BJ (cell line): ENCODE results near the gene FMN1. TPM values are rescaled to one million over a fixed set of nuclear protein-coding genes. Genes with fewer than 3 reads are reported as not detected.

Source experiments
- CTCF ChIA-PET: fragments of 350-600 bp; formaldehyde crosslinking; extraction: SDS; loops from one replicate; lab custom pipeline; 2021; ENCODE audit warnings: antibody characterized with exemption, inconsistent platforms; lab: Yijun Ruan, JAX
- POLR2A ChIA-PET: fragments of 300-600 bp; sonication (Branson Sonifier 250); formaldehyde crosslinking; extraction: SDS; loops from one replicate; lab custom pipeline; 2021; ENCODE audit warnings: antibody characterized with exemption; lab: Charles Lee
- DNase-seq: peaks from one replicate; pipeline ENCODE4 v3.0.0-alpha.2; 2011; ENCODE audit warnings: low read depth
- H3K27me3 ChIP-seq: 2 replicates; pipeline ENCODE4 v1.6.0; 2011; ENCODE audit warnings: low read length; ENCODE audit not compliant: control insufficient read depth, insufficient read depth
- H3K36me3 ChIP-seq: 2 replicates; pipeline ENCODE4 v1.5.1; 2011; ENCODE audit warnings: low read length; ENCODE audit not compliant: control insufficient read depth, insufficient read depth
- H3K4me3 ChIP-seq: 2 replicates; pipeline ENCODE4 v1.5.1; 2011; ENCODE audit warnings: low read depth, mild to moderate bottlenecking, control low read depth, low read length
- polyA plus RNA-seq: library from polyadenylated mRNA; depleted of rRNA; stranded (reverse); fragments of >200 nt; gene quantifications from 2 replicates; pipeline ENCODE4 v1.2.3, GENCODE V29; 2011
- TF ChIP-seq, protein P1 (sequence below): IDR thresholded peaks from 2 replicates; pipeline ENCODE4 v1.5.1; 2011; ENCODE audit warnings: low read depth, mild to moderate bottlenecking, control low read depth, inconsistent platforms, low read length, moderate library complexity; ENCODE audit not compliant: insufficient read depth

The FMN1 gene
- polyA plus RNA-seq, 1 experiment = 2.6 TPM

DNA sequence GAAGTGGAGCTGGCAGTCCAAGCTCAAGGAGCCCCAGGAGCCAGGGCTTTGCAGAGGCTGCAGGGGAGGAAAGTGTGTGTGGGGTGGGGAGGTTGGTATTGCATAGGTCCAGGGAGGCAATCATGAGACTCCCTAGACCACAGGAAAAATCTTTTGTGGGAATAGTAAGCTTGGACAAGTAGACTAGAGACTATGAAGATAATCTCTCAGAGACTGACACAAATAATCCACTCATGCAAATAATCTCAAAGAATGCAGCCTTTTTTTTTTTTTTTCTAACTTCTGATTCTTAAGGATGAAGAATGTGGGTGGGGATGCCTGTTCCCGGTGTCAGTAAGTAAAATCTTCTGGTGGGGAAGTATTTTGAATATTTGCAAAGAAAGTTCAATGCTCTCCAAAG, 363.0 kb downstream of the FMN1 start:
- TF ChIP-seq, protein P1, sequence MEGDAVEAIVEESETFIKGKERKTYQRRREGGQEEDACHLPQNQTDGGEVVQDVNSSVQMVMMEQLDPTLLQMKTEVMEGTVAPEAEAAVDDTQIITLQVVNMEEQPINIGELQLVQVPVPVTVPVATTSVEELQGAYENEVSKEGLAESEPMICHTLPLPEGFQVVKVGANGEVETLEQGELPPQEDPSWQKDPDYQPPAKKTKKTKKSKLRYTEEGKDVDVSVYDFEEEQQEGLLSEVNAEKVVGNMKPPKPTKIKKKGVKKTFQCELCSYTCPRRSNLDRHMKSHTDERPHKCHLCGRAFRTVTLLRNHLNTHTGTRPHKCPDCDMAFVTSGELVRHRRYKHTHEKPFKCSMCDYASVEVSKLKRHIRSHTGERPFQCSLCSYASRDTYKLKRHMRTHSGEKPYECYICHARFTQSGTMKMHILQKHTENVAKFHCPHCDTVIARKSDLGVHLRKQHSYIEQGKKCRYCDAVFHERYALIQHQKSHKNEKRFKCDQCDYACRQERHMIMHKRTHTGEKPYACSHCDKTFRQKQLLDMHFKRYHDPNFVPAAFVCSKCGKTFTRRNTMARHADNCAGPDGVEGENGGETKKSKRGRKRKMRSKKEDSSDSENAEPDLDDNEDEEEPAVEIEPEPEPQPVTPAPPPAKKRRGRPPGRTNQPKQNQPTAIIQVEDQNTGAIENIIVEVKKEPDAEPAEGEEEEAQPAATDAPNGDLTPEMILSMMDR = no peak
- ChIA-PET POLR2A (no interaction called here), CTCF (interaction anchor here (0.7 to 5.5 kb wide), 4 partner anchors 13 to 182 kb away, joined by 3 to 34 read pairs (median 6); no protein-coding TSS in a partner anchor)
- Histone ChIP-seq H3K4me3 (no peak overlapping the region), H3K27me3 (no peaks in the 10 kb centered on the region), H3K36me3 (no peaks in the 10 kb centered on the region)
- DNase-seq = no peak

DNA sequence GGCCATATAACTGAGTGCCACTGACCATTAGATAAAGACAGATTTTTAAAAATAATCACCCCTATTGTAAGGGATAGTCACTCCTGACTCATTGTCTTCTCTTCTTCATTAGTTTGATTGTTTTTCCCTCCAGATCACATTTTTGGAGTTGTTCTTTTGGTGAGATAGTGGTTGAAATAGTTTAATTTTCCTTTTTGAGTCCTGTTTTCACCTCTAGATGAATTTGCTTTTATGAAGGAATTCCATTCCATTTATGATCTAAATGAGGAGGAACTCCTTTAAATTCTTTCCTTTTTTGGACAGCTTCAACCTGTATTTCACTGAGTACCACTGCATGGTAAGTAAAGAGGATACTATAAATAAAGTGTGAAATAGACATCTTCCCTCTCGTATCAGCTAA, 364.3 kb downstream of the FMN1 start:
- no peak for DNase-seq
- H3K27me3 ChIP-seq = no peaks in the 10 kb centered on the region
- H3K4me3 ChIP-seq = no peak overlapping the region
- TF ChIP-seq, protein P1 = no peak
- H3K36me3 ChIP-seq = no peaks in the 10 kb centered on the region
- POLR2A ChIA-PET = interaction anchor here (0.6 kb wide), 1 partner anchor 56 kb away, joined by 21 read pairs; no protein-coding TSS in a partner anchor
- CTCF ChIA-PET = interaction anchor here (5.5 kb wide), 1 partner anchor 14 kb away, joined by 34 read pairs; no protein-coding TSS in a partner anchor

DNA sequence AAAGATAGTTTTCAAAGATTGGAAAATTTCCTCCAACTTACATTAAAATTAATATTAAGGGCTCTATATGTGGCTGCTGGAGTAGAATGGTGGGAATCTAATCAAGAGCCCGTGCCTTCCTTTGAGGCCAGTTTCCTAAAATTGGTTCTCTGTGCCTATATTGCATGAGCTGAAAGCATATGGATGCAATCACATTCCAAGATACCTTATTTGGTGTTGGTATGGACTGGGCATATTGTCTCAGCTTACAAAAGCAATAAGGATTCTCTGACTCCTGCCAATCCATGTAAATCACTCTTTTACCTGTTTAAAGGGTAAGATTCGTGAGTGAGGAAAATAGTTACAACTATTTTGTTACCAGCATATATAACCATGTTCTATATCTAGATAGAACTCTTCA, 365.1 kb downstream of the FMN1 start:
- ChIA-PET POLR2A (no interaction called here), CTCF (interaction anchor here (1.5 to 1.7 kb wide), 3 partner anchors 15 to 179 kb away, joined by 4 to 6 read pairs (median 4); no protein-coding TSS in a partner anchor)
- Histone ChIP-seq H3K4me3 (no peak overlapping the region), H3K36me3 (no peaks in the 10 kb centered on the region), H3K27me3 (no peaks in the 10 kb centered on the region)
- TF ChIP-seq, protein P1 = no peak
- no peak for DNase-seq

DNA sequence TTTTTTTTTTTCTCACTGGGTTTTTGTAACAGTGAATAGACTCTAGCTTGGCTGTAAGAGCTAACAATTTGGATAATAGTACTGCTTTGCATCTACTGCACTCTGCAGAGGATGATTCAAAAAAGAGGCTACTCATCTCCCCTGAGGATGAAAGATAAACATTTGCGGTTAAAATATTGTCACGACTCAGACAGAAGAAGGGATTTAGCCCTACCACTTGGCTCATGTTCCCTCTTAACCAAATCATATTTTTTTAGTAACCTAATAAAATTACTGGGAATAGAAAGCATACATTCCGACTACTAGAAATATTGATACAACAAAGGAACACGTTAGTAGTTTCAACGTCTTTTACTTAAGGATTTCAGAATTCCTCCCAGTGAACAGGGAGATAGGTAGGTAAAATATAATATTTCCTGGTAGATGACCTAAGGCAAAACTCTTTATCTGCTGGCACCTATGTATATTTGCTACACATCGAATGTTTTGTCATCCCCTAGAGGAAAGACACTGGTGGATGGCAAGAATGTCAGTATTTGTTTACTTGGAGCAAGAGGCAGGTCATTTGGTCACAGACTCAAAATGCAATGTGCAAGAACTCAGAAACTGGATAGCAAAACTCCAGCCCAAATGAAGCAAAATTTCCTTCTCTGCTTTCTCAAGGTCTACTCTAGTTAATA, 365.9 kb downstream of the FMN1 start:
- CTCF ChIA-PET = interaction anchor here (1.3 to 1.7 kb wide), 4 partner anchors 10 to 178 kb away, joined by 3 to 6 read pairs (median 4); no protein-coding TSS in a partner anchor
- peak; percentile 80 for DNase-seq
- Histone ChIP-seq H3K27me3 (no peaks in the 10 kb centered on the region), H3K4me3 (no peak overlapping the region), H3K36me3 (no peaks in the 10 kb centered on the region)
- TF ChIP-seq, protein P1 = no peak
- POLR2A ChIA-PET = interaction anchor here (0.6 to 1.3 kb wide), 3 partner anchors 27 to 198 kb away, joined by 3 to 11 read pairs (median 5); no protein-coding TSS in a partner anchor

DNA sequence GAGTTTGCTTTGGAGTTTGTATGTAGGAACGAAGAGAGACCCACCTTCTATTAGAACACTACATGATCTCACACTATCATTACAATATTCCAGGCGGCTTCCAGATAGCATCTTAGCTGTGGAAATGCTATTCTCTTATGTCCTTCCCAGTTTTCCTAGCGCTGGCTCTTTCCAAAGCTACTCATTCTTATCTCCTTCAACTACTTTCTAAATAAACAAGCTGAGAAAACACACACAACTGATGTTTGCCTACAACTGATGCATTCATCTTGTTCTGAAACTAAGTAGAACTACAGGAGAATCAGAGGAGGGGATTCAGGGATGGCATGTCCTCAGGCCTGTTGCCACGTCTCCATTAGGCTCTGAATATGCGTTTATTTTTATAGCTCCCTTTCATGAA, 367.8 kb downstream of the FMN1 start:
- DNase-seq = no peak
- CTCF ChIA-PET = interaction anchor here (0.9 to 1.2 kb wide), 2 partner anchors 156 to 164 kb away, joined by 3 read pairs; no protein-coding TSS in a partner anchor
- Histone ChIP-seq H3K4me3 (no peak overlapping the region), H3K27me3 (no peaks in the 10 kb centered on the region), H3K36me3 (no peaks in the 10 kb centered on the region)
- POLR2A ChIA-PET = no interaction called here
- TF ChIP-seq, protein P1 = no peak
